Astrocyte of the spinal cord (primary cell): ENCODE results near the gene FAM118B.

Source experiments
- DNase-seq: peaks from one replicate; pipeline ENCODE4 v3.0.0; 2011; ENCODE audit warnings: low read depth, low spot score
- H3K4me3 ChIP-seq: 2 replicates; pipeline ENCODE4 v1.5.1; 2011; ENCODE audit warnings: low read depth, mild to moderate bottlenecking, low read length, moderate library complexity
- CTCF ChIP-seq: IDR thresholded peaks from 2 replicates; pipeline ENCODE4 v1.5.1; 2012; ENCODE audit warnings: low read depth, mild to moderate bottlenecking, low read length, inconsistent platforms
- in situ Hi-C: cut with HindIII; loops from 2 replicates; pipeline ENCODE4 v1.10.0; 2017; ENCODE audit warnings: low sequenced_read_pairs

The FAM118B gene

GRCh38 chr11:126198648-126199047, 12.9 kb upstream of the FAM118B start:
- in situ Hi-C loops, result loop anchor here (25.0 kb wide), 1 partner anchor 261 kb away; the partner anchor contains the start of gene VSIG10L2
- TF ChIP-seq CTCF, result no peak
- no peak overlapping the region for H3K4me3 ChIP-seq
- DNase-seq, result no peak

- no peak for TF ChIP-seq CTCF
- in situ Hi-C loops, result no loop called here
- no peak for DNase-seq
- H3K4me3 ChIP-seq, result no peak overlapping the region
Observed at GRCh38 chr11:126202646-126203359, 8.8 kb upstream of the FAM118B start.

- in situ Hi-C loops, result no loop called here
- H3K4me3 ChIP-seq, result no peak overlapping the region
- DNase-seq, result no peak
- no peak for TF ChIP-seq CTCF
Observed at GRCh38 chr11:126205359-126205758, 6.2 kb upstream of the FAM118B start.

GRCh38 chr11:126207896-126208295, 3.7 kb upstream of the FAM118B start:
- in situ Hi-C loops, result no loop called here
- DNase-seq, result no peak
- TF ChIP-seq CTCF, result no peak
- H3K4me3 ChIP-seq, result no peak overlapping the region

GRCh38 chr11:126210871-126211235, 729 bp upstream of the FAM118B start:
- in situ Hi-C loops, result no loop called here
- no peak for TF ChIP-seq CTCF
- peak overlapping the region; percentile 99 for H3K4me3 ChIP-seq
- no peak for DNase-seq

GRCh38 chr11:126212089-126212660, 593 bp downstream of the FAM118B start:
- H3K4me3 ChIP-seq, result peak overlapping the region; percentile 99
- TF ChIP-seq CTCF, result no peak
- DNase-seq, result peak; percentile 7
- in situ Hi-C loops, result no loop called here
